HG03521 (cell line): Measurements from ENCODE around the gene SKAP2.

Source experiments
- ATAC-seq: cut with Tn5 transposase; IDR thresholded peaks from one replicate; pipeline ENCODE4 v1.9.1; 2021; ENCODE audit warnings: mild to moderate bottlenecking, moderate library complexity; ENCODE audit not compliant: unreplicated experiment

Gene SKAP2

GRCh38 chr7:26864309-26865093, at the start of gene SKAP2:
SKAP2 (minus strand) TSS chr7:26864590; CDS start chr7:26864429, 161 bp downstream.
- ATAC-seq = peak; percentile 92

- no peak for ATAC-seq
These were observed 48.6 kb upstream of the SKAP2 start for GRCh38 chr7:26912933-26913536.

GRCh38 chr7:26912338-26912737, 47.9 kb upstream of the SKAP2 start:
- ATAC-seq = no peak

GRCh38 chr7:26910221-26910620, 45.8 kb upstream of the SKAP2 start:
- no peak for ATAC-seq

- ATAC-seq = no peak
These were observed 35.9 kb upstream of the SKAP2 start for GRCh38 chr7:26900251-26900650.

GRCh38 chr7:26899519-26899918, 35.1 kb upstream of the SKAP2 start:
- no peak for ATAC-seq

GRCh38 chr7:26898891-26899290, 34.5 kb upstream of the SKAP2 start:
- no peak for ATAC-seq

GRCh38 chr7:26897928-26898327, 33.5 kb upstream of the SKAP2 start:
- ATAC-seq = no peak

GRCh38 chr7:26891400-26892350, 27.3 kb upstream of the SKAP2 start:
- no peak for ATAC-seq

GRCh38 chr7:26880852-26881251, 16.5 kb upstream of the SKAP2 start:
- no peak for ATAC-seq

GRCh38 chr7:26879671-26880070, 15.3 kb upstream of the SKAP2 start:
- no peak for ATAC-seq

GRCh38 chr7:26868841-26869495, 4.6 kb upstream of the SKAP2 start:
- ATAC-seq = no peak

- peak; percentile 21 for ATAC-seq
These were observed 651 bp upstream of the SKAP2 start for GRCh38 chr7:26865094-26865388.

- ATAC-seq = peak; percentile 26
These were observed 677 bp downstream of the SKAP2 start for GRCh38 chr7:26863518-26864308.

- ATAC-seq = no peak
These were observed 1.6 kb downstream of the SKAP2 start for GRCh38 chr7:26862834-26863233.

GRCh38 chr7:26861050-26861449, 3.3 kb downstream of the SKAP2 start:
- ATAC-seq = no peak

GRCh38 chr7:26860361-26860760, 4.0 kb downstream of the SKAP2 start:
- ATAC-seq = no peak

GRCh38 chr7:26859720-26860119, 4.7 kb downstream of the SKAP2 start:
- no peak for ATAC-seq

GRCh38 chr7:26858735-26859134, 5.7 kb downstream of the SKAP2 start:
- no peak for ATAC-seq

GRCh38 chr7:26858241-26858715, 6.1 kb downstream of the SKAP2 start:
- no peak for ATAC-seq
